ENCODE data around the gene TMEM237.

Gene TMEM237

GRCh38 chr2:201642086-201642578 is 1.2 kb downstream of the TMEM237 start:
- DNase-seq: no peak

DNA sequence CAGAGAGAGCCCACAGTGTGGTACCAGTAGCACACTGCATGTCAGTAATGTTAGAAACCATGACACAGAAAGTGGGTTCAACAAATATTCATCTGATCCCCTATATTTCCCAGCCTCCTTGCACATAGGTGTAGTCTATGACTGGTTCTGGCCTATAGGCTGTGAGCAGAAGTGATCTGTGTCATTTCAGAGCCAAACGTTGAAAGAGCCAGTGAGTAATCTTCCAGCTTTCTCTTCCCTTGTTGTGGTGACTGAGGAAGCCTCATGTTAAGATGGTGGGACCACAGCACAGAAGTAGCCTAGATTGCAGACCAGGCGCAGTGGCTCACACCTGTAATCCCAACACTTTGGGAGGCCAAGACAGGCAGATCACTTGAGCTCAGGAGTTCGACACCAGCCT is 4.1 kb downstream of the TMEM237 start:
- DNase-seq: no peak

GRCh38 chr2:201638326-201638725 is 5.0 kb downstream of the TMEM237 start:
- no peak for DNase-seq

- DNase-seq: no peak
Measured at GRCh38 chr2:201633661-201634249, 9.5 kb downstream of the TMEM237 start.

- no peak for DNase-seq
Measured at GRCh38 chr2:201631041-201631440, 12.3 kb downstream of the TMEM237 start.

- no peak for DNase-seq
Measured at GRCh38 chr2:201630577-201630976, 12.7 kb downstream of the TMEM237 start.

- no peak for DNase-seq
Measured at GRCh38 chr2:201628545-201628944, 14.8 kb downstream of the TMEM237 start.

GRCh38 chr2:201622306-201622970 is 20.9 kb downstream of the TMEM237 start:
- DNase-seq: no peak

DNA sequence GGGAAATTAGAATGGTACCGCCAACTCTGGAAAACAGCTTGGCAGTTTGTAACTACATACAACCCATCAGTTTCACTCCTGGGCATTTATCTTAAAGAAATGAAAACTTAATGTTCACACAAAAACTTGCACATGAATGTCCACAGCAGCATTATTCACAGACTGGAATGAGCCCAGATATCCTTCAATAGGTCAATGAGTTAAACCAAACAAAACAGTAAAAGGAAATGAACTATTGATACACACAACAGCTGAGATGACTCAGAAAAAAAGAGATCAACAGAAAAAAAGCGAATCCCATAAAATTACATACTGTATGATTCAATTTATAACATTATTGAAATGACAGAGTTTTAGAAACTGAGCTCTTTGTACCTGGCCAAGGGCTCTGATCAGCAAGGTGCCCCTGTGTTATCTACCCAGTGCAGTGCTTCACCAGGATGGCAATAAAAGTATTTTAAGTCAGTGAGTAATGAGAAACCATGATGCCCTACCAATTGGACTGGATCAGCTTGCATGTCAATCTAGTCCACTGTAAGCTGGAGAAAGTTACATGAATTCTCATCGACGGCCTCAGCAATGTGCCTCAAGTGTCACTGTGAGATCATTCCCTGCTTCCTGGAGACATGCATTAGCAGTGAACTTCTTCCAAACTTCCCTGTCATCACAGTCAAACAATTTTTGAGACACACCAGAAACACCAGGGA is 21.9 kb downstream of the TMEM237 start:
- DNase-seq: no peak

GRCh38 chr2:201618744-201619662 is 24.3 kb downstream of the TMEM237 start:
- DNase-seq: peak in 1 of 2 donors; percentile 15

GRCh38 chr2:201608021-201608420 is 35.3 kb downstream of the TMEM237 start:
- DNase-seq: no peak

DNA sequence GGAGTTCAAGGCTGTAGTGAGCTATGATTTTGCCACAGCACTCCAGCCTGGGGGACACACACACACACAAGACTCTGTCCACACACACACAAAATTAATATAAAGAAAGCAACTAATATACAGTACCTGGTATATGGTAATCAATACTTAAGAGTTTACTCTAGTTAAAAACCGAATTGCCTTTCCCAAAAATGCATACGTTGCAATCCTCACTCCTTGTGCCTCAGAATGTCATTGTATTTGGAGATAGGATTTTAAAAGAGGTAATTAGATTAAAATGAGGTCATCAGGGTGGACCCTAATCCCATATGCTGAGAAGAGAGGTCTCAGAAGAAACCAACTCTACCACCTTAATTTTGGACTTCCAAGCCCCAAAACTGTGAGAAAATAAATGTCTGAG is 35.7 kb downstream of the TMEM237 start:
- no peak for DNase-seq

DNA sequence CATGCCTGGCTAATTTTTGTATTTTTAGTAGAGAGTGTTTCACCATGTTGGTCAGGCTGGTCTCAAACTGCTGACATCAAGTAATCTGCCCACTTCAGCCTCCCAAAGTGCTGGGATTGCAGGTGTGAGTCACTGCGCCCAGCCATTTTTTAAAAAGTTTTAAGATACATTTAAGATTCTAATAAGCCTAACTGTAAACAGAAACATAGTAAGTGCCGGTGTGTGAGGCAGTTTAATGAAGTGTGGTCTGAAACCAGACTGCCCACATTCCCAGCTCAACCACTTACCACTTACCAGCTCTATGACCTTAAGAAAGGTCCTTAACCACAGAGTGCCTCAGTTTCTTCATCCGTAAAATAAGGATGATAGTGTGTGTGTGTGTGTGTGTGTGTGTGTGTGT is 42.4 kb downstream of the TMEM237 start:
- no peak for DNase-seq

DNA sequence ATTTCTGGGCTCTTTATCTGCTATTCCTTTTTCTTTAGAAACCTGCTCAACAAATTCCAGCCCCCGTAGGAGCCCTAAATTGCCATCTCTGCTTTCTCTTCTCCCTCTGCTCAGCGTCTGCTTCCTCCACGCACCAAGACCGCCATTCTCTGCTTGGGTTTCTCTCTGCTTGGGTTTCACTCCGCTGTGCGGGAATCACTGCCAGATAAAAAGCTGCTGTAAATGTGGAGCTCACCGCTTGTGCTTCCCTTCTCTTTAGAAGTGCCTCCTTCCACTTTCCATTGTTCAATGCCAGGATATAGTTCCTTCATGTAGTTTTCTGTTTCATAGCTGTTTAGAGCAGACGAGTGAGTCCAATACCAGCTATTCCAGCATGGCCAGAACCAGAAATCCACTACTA is 45.9 kb downstream of the TMEM237 start:
- DNase-seq: no peak

DNA sequence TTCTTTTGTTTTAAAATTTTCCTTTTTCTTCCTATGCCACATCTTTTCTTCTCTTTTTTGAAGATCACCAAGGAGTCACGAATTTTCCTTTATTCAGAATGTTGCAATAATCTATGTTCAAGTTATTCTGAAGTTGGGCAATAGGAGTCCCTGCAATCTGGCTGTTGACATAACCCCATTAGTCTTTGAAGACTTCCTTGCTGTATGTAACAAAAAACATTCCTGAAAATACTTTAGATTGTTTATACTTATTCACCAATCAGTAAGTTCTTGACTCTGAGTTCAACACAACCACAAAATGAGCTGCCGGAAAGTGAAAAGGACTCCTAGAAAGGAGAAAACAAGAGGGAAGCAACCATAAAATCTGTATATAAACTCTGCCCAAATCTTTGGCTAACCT is 62.8 kb downstream of the TMEM237 start:
- no peak for DNase-seq

- no peak for DNase-seq
Measured at GRCh38 chr2:201579536-201579935, 63.8 kb downstream of the TMEM237 start.

DNA sequence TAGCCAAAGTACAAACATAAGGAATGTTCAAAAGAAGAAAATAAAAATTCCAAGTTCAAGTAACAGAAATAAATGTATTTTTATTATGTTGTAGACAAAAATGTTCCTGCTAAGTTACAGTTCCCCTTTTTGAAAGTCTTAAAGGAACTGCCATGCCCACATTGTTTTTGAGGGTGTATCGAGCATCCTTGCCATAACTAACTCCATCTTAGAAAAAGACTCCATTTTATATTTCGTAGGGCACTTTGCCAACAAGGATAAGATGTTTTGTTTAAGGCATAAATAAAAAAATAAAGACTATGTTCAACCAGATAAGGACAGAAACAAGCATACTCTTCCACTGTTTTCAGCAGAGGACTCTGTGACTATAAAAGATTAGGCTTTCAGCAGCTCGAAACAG is 67.3 kb downstream of the TMEM237 start:
- no peak for DNase-seq

DNA sequence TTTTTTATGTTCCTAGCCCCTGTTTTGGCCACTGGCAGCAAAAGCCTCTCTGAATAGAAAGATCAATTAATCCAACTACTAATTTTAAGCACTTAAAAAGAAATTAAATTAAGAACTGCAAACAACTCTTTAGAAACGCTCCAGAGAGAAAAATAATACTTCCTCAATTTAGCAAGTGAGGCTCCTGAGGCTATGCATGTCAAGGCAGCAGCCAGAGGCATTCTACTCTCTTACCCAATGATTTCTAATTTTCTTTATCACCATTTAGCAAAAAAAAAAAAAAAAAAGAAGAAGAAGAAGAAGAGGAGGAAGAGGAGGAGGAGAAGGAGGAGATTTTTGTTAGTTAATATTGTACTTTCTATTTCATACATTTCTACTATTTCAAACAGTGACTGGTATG is 68.5 kb downstream of the TMEM237 start:
- DNase-seq: no peak

DNA sequence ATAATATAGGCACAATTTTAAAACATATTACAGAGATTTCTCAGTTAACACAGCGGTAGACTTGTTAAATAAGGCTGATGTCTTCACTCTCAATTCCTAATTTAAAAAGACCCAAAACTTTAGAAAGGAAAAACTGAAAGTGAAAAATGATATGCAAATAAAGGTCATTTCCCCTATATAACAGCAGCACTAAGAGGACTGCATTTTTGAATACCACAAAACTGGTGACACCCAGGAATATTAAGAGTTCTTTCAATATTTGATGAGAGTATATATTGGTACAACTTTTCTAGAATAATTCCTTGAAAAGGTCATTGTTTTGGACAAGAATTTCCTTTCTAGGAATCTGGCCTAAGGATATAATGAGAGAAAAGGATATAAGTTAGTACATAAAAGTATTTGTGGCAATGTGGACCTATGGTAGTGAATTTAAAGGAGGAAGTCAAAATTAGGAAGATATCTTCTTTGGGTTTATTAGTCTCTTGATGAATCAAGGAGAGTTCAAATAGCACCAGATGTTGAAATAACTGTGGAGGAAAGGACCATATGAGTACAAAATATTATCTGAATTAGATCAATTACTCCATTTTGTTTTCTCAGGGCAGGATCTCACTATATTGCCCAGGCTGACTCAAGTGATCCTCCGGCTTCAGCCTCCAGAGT is 70.3 kb downstream of the TMEM237 start:
- no peak for DNase-seq
